SJSA1 (cell line): ENCODE results near the gene MYH9. TPM values are rescaled to one million over a fixed set of nuclear protein-coding genes. Genes with fewer than 3 reads are reported as not detected.

ENCODE experiments used
- DNase-seq, 2 experiments: peaks; one replicate each; pipeline ENCODE4 v3.0.0-alpha.2; 2015 to 2020; ENCODE audit warnings: low spot score in 2 of 2, low read depth in 1 of 2
- H3K27ac ChIP-seq: fragments of 250-450 bp; sonication (Bioruptor Pico); 2 replicates; pipeline ENCODE4 v1.5.1; 2020; ENCODE audit warnings: mild to moderate bottlenecking, moderate library complexity
- H3K27me3 ChIP-seq: fragments of 250-450 bp; sonication (Bioruptor Pico); replicated peaks from 2 replicates; pipeline ENCODE4 v1.5.1; 2020; ENCODE audit warnings: mild to moderate bottlenecking, moderate library complexity
- H3K36me3 ChIP-seq: fragments of 250-450 bp; sonication (Bioruptor Pico); 2 replicates; pipeline ENCODE4 v1.5.1; 2020; ENCODE audit warnings: mild to moderate bottlenecking
- H3K4me1 ChIP-seq: fragments of 250-450 bp; sonication (Bioruptor Pico); replicated peaks from 2 replicates; pipeline ENCODE4 v1.6.1; 2021; ENCODE audit warnings: mild to moderate bottlenecking
- H3K4me3 ChIP-seq: fragments of 250-450 bp; sonication (Bioruptor Pico); 2 replicates; pipeline ENCODE4 v1.5.1; 2020; ENCODE audit warnings: mild to moderate bottlenecking
- H3K9me3 ChIP-seq: fragments of 250-450 bp; sonication (Bioruptor Pico); replicated peaks from 2 replicates; pipeline ENCODE4 v1.5.1; 2020; ENCODE audit warnings: mild to moderate bottlenecking
- total RNA-seq: library from RNA; depleted of rRNA; stranded (reverse); fragments of >200 nt; shearing (Covaris generic); gene quantifications from 2 replicates; pipeline ENCODE4 v1.2.3, GENCODE V29; 2014; rRNA removed

Gene MYH9
- total RNA-seq, 1 experiment from 2014 or later: 668 TPM

DNA sequence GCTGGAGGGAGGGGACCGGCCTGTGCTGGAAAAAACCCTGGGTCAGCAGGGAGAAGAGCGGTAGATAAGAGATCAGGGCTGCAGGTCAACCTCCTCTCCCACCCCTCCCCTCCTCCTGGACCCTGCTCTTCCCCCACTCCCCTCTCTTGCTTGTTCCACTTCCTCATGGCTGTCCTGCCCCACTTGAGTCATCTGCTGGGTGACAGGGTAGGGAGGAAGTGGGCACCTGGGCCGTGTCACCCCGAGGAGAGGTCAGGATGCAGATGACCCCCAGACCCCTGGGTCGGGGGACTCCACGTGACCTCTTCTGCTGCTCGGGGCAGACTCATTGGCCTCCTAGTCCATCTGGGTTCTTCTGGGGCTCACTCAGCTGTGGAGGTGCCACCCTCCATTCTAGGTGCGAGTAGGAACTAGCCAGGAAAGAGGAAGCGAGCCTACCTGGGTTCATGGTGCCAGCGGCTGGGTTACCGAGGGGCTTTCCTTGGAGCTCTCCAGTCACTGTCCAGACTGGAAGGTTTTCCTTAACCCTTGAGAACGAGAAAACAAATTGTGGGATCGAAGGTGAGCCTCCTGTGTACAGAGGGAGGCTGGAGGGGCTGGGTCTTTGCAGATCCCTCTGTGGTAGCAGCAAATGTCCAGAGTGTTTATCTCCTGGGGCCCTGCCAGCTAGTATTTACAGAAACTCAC lies 154.9 kb downstream of the MYH9 start:
- Histone ChIP-seq H3K4me1 (peaks cover 10% of the 10 kb centered on the region), H3K36me3 (peaks cover 51% of the 10 kb centered on the region), H3K9me3 (no peaks in the 10 kb centered on the region; the same call in 1 of the 2 replicates), H3K27ac (no peak overlapping the region), H3K27me3 (no peaks in the 10 kb centered on the region), H3K4me3 (no peak overlapping the region)
- DNase-seq: peak in 1 of 2 experiments; percentile 22

Other genes with a start within 250 kb of the MYH9 start
- 2.6 and 4.7 TPM in 2 replicates for gene APOL3, start 227.2 kb downstream of the MYH9 start, total RNA-seq
- gene APOL4, start 186.2 kb downstream of the MYH9 start, total RNA-seq: 0.08 TPM in 1 of 2 replicates, not detected in the other
- gene APOL2, start 148.4 kb downstream of the MYH9 start, total RNA-seq: 23.8 and 29.3 TPM in 2 replicates
- 4.4 and 5.8 TPM in 2 replicates for gene APOL1, start 134.8 kb downstream of the MYH9 start, total RNA-seq
- gene TXN2, start 93.7 kb upstream of the MYH9 start, total RNA-seq: 18.8 and 27.4 TPM in 2 replicates
- gene FOXRED2, start 119.1 kb upstream of the MYH9 start, total RNA-seq: 0.88 and 6.3 TPM in 2 replicates
- gene EIF3D, start 141.2 kb upstream of the MYH9 start, total RNA-seq: 266 and 351 TPM in 2 replicates